NCI-H510A (cell line): Measurements from ENCODE around the gene LUC7L3.
"Not testable (repeated sequence)": the region's sequence is repeated elsewhere in the genome, so short reads cannot be mapped to it uniquely, and the experiment has no call there.

ENCODE experiments used
- DNase-seq: peaks from one replicate; lab custom pipeline; 2025; lab: John Stamatoyannopoulos, UW

The LUC7L3 gene

GRCh38 chr17:50719144-50719923 is at the start of gene LUC7L3:
Gene LUC7L3, plus strand, starts transcription at chr17:50719603. Its CDS starts 130 bp downstream, at chr17:50719733.
- peak; percentile 96 for DNase-seq

GRCh38 chr17:50672071-50672470 is 47.3 kb upstream of the LUC7L3 start:
- DNase-seq, result no peak

GRCh38 chr17:50672831-50673551 is 46.4 kb upstream of the LUC7L3 start:
- no peak for DNase-seq

- no peak for DNase-seq
Measured at GRCh38 chr17:50675190-50675589, 44.2 kb upstream of the LUC7L3 start.

- no peak for DNase-seq
Measured at GRCh38 chr17:50675627-50676026, 43.8 kb upstream of the LUC7L3 start.

GRCh38 chr17:50676065-50676975 is 43.1 kb upstream of the LUC7L3 start:
- no peak for DNase-seq

- no peak for DNase-seq
Measured at GRCh38 chr17:50677851-50678375, 41.5 kb upstream of the LUC7L3 start.

- DNase-seq, result no peak
Measured at GRCh38 chr17:50679008-50679544, 40.3 kb upstream of the LUC7L3 start.

- no peak for DNase-seq
Measured at GRCh38 chr17:50680126-50680525, 39.3 kb upstream of the LUC7L3 start.

- not testable (repeated sequence) for DNase-seq
Measured at GRCh38 chr17:50680543-50681262, 38.7 kb upstream of the LUC7L3 start.

GRCh38 chr17:50681263-50682200 is 37.9 kb upstream of the LUC7L3 start:
- DNase-seq, result peak; percentile 59

- DNase-seq, result no peak
Measured at GRCh38 chr17:50682441-50682840, 37.0 kb upstream of the LUC7L3 start.

GRCh38 chr17:50682938-50683337 is 36.5 kb upstream of the LUC7L3 start:
- no peak for DNase-seq

- no peak for DNase-seq
Measured at GRCh38 chr17:50683434-50684287, 35.7 kb upstream of the LUC7L3 start.

- DNase-seq, result no peak
Measured at GRCh38 chr17:50684288-50684611, 35.2 kb upstream of the LUC7L3 start.

GRCh38 chr17:50684612-50685333 is 34.6 kb upstream of the LUC7L3 start:
- DNase-seq, result peak; percentile 89

GRCh38 chr17:50685334-50685665 is 34.1 kb upstream of the LUC7L3 start:
- DNase-seq, result no peak

GRCh38 chr17:50685691-50686493 is 33.5 kb upstream of the LUC7L3 start:
- DNase-seq, result no peak
